ENCODE data around the gene JUNB.

JUNB gene

DNA sequence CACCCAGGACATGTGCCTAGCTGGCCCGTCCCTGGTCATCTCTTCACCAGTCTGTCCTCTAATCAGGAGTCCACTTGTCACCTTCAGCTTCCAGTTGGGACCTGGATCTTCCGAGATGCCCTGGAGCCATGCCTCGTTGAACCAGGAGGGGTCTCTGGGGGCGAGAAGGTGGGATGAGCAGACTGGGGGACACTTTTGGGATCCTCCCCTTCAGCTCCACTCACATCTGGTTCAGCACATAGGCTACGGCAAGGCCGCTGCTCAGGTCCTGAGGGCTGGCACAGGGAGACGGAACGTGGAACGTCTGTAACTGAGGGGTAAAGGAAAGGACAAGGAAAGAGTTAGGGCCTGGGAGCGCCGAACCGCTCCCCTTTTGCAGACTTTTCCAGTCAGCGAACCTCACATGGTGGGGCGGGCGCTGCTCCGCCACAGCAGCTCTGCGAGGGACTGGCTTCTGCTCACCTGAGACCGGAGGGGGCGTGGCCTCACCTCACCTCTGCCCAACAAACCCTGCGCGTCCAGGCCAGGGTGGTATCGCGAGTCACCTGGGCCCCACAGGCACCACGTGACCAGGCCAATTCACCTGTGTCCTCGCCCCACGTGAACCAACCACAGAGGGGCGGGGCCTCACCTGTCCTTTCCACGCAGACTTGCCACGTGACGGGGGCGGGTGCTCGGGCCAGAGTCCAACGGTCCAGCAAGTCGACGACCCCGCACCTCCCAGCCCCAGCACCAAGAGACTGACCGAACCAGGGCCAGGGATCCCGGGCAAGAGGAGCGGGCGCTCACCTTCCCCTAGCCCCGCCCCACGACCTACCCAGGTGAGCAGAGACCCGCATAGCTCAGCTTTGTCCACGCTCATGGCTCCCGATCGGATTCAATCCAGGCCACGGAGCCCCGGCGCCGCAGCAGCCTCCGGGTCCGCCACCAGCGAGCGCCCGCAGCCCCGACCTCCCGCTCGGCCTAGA is 16.4 kb upstream of the JUNB start, which contains the start of gene HOOK2:
Gene HOOK2, minus strand, starts transcription at position 965 of the 968 bp plus-strand sequence. Its CDS starts 103 bp downstream, at position 862.
- DNase-seq, result peak; percentile 71

DNA sequence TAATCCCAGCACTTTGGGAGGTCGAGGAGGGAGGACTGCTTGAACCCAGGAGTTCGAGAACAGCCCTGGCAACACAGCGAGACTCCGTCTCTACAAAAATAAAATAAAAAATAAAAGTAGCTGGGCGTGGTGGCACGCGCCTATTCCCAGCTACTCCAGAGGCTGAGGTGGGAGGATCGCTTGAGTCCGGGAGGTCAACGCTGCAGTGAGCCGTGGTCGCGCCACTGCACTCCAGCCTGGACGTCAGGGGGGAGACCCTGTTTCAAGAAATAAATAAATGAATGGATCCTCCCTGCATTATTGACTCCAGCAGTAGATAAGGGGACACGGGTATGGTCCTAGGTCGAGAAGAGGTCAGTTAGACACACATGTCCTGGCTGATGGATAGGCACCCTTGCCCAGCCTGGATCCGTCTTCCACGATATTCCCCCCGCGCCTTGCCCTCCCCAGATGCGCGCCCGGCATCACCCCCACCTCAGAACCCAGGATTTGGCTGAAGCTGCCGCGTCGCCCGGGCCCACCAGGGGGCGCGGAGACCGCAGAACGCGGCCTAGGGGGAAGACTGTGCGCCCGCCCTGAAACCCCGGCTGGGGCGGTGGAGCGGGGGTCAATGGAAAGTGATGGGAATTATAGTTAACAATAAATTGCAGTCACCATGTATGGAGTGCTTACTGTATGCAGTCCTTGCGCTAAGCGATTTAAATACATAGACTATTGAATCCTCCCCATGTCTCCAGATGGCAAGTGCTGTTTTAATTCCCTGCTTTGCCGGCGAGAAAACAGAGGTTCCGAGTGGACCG is 13.9 kb upstream of the JUNB start:
- peak; percentile 83 for DNase-seq

DNA sequence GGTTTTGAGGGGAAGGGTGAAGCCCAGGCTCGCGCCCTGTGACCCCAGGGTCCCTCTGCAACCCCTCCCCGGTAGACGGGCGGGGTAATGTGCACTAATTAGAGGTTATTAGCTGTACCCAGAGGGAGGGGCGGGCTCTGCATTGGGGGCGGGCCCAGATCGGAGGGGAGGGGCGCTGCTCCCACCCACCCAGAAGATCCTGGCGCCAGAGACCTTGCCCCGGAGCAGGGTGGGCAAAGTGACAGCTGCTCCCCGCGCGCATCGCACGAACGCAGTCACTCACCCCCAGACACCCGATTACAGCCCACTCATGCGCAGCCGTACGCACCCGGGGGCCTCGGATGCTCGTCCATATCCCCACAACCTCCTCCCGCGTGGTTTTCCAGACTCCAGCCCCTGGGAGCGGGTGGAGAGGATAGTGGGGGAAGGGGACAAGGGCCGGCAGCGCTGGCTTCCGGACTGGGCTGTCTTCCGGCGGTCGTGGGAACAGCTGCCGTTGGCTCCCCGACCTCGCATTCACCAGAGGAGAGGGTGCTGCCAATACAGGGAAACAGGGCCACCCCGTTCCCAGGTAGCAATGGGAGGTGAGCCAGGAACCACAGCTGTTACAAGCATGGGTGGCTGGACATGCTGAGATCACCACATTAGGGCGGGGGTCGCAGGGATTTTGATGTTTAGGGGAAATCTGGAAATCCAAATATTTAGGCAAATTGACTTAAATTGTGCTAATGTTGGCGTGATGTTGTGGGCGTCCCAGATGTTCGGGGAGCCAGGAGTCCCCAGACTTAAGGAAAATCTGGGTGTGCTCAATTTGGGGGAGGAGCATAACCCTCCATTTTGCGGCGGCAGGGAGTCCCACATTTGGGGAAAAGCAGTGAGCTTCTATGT is 13.0 kb upstream of the JUNB start:
- peak; percentile 59 for DNase-seq

DNA sequence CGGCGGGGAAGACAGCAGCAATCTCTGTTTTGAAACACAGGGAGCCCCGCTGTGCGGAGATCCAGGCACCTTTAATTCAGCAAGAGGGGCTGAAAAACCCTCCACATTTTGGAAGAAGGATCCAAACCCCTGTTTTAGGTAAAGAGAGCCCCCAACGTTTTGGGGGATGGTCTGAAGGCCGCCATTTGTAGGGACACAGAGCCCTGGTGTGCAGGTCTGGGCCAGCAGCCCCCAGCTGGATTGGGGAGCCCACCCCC is 12.5 kb upstream of the JUNB start:
- no peak for DNase-seq

DNA sequence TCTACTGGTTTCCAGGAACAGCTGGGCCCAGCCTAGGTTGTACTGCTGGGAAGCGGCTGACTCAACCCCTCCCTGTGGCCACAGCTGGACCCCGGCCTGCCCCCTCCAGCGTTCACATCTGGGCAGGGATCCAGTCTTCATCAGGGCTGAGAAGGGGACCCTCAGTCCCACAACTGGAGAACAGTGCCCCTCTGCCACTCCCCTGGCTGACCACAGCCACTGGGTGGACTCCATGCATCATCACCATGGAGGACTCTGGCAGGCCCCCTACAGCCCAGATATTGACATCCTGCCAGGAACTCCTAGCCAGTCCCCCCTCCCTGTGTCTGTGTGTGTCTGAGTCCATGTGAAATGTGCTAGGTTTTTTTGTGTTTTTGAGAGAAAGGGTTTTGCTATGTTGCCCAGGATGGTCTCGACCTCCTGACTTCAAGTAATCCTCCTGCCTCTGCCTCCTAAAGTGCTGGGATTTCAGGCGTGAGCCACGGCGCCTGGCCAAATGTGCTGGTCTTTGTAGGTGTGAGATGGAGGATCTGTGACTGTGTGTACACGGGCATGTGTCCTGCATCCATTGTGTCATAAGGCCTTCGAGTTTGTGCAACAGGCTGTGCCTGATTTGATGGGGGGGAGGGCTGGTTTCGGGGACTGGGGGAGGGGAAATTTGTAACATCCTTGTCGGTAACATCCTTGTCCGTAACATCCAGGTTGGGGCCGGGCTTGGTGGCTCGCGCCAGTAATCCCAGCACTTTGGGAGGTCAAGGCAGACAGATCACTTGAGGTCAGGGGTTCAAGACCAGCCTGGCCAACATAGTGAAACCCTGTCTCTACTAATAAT is 11.9 kb upstream of the JUNB start:
- no peak for DNase-seq

DNA sequence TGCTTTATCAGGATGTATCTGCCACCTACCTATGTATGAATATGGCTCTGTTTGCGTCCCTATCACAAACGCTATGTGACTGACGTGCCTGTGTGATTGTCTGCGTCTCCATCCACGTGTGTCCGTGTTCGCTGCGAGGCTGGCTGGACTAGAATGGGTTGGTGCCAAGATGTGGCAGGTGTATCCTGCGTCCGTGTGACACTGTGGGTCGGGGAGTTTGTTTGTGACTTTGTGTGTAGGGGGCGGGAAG is 9.2 kb upstream of the JUNB start:
- no peak for DNase-seq

DNA sequence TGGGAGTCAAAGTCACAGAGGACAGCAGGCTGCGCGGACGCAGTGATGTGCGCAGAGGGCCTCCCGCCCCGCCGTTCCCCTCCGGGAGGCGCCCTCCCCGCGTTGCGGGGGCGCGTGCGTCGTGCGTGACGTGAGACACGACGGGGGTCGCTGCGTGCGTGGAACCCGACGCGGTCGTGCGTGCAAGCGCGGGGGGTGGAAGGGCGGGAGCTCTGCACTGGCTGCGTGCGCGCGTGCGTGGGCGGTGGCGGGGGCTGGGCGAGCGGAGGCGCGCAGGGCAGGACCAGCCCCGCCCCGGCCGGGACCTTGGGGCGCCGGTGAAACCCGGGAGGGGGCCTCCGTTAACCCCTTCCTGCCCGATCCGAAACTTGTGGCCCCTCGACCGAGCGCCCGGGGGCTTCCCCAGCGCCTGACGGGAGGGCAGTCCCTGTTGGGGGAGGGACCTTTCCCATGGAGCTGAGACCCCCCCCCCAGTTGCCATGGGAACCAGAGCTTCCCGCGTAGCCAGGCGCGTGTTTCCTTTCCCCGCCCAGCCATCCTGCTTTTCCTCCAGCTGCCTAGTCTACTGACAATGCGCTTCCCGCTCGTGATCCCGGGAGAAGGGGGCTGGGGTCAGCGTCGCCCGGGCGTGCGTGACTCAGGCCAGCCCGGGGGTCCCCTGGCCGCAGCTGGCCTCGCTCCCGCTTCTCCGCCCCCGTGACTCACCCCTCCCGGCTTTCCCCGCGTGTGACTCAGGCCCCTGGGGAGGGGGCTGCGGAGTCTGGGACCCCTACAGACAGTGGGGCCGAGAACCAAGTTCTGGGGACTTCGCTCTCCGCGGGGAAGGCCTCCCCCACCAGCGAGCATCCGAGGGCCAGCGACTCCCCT is 8.6 kb upstream of the JUNB start:
- peak; percentile 94 for DNase-seq

DNA sequence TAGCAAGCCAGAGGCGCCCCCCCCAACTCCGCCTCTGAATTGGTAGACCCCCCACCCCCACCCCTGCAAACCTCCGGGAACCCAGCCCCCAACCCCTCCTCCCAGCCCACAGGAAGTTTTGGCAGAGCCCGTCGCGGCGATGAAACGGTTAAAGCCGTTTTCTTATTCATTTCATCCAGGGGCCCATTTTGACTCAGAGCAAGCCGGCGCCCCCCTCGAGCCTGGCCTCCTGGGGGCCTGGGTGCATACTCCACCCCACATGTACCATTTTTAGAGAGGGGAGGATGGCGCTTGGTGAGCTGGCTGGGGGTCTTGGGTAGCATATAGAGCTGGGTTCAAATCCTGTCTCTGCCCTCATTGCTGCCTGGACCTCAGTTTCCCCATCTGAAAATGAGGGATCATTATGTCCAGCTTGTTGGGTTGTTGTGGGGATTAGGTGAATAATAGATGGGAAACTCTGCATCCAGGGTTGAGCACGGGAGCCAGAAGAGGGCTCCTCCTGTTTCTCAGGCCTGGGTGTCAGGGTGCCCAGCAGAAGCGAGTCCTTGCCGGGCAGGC is 7.9 kb upstream of the JUNB start:
- no peak for DNase-seq

DNA sequence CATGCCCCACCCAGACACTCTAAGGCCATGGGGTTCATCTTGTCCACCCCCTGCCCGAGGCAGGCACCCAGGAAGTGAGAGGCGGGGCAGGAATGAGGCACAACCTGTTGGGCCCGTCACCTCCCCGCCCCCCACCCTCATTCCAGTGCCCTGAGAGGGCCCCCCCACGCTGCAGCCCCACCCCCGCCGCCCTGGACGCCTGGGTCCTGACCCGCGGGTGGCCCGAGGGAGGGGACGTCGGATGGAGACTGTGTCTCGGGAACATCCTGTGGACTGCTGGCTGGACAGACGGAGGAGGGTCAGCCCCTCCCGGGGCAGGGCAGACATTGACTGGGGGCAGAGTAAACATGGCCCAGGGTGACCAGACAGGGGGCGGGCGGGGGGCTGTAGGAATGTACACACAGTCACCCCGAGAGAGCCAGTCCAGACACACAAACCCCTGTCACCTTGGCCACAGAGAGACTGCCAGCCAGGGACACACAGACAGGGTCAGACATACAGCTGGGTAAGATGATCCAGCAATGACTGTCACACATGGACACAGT is 7.4 kb upstream of the JUNB start:
- peak; percentile 51 for DNase-seq

DNA sequence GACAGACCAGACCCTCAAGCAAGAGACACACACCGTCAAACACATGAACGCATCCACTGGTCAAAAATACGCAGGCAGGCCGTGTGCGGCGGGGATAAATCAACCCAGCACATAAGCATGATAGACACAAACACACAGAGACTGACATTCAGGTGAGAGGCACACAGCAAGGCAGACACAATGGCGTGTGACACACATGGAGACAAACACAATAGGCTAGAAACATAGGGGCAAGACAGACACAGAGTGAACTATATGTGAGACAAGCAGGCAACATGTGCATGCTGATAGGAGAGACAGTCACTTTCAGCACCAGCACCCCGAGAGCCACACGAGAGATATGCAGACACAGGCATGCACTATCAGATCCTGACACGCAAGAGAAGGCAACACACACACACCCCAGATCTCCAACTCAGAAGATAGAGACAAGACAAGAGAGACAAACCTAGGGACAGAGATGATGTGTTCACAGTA is 6.9 kb upstream of the JUNB start:
- DNase-seq, result peak; percentile 50

DNA sequence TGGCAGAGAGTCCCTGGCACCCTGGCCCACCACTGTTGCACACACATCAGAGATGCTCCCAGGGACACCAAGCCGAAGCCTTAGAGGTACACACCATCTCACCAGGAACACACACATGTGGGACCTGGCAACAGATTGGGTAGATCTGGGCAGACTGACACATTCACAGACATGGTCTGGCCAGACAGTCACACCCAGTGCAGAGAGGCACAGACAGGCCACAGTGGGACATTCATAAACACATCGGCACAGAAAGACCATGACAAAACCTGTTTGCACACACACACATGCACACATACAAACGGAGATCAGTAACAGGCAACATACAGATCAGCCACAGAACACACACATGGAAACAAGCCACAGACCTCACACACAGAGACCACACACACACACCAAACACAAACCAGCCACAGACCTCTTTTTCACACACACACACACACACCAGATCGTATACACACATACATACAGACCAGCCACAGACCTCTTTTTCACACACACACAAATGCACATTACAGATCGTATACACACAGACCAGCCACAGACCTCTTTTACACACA is 6.3 kb upstream of the JUNB start:
- peak; percentile 85 for DNase-seq

DNA sequence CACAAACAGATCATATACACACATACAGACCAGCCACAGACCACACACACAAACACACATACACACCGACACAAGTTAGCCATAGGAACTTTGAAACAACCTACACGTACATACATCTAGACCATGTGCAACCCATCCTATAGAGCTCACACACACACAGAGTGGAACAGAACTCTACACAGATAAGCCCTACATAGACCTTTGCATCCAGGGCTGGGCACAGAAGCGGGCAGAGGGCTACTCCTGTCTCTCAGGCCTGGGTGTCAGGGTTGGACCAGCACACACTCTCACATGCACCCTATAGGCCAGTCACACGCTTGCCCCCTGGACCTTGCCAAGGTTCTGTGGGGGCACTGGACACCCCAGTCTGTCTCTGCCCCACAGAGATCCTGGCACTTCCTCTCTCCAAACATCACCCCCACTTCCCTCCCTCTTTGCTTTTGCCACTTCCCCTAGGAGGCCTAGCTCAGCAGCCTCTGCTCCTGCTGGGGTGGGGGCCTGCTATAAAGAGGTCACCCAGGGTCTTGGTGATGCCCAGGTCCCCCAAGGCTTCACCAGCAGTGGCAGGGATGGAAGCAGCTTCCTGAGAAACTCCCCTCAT is 5.8 kb upstream of the JUNB start:
- no peak for DNase-seq

DNA sequence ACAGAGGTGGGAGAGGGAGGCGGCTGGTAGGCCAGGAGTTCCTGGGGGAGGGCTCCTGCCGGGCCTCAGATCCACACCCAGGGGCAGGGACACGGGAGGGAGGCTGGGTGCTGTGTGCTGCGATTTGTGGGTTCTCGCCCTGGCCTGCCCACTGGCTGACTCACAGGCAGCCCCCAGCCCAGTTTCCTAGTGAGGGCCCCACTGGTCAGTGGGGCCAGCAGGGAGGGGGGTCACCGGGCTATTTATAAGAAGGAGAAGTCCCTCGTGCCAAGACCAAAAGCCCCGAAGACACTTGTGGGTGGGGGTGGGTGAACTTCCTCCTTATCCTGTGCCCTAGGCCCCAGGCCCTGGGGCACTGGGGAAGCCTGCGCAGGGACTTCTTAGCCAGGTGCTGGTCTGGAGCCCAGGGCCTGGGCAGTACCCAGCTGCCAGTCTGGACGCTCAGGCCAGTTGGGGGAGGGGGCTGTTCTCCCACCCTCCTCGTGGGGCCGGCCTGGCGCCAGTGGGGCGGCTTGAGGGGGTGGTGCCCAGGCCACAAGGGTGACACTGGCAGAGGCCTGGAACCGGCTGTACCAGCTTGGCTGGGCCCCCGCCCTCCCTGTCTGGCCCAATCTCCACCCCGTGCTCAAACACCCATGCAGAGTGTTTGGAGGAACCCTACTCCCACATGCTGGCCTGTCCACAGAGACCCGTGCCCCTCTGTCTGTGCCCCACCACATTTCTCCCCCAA is 5.0 kb upstream of the JUNB start:
- peak; percentile 52 for DNase-seq

DNA sequence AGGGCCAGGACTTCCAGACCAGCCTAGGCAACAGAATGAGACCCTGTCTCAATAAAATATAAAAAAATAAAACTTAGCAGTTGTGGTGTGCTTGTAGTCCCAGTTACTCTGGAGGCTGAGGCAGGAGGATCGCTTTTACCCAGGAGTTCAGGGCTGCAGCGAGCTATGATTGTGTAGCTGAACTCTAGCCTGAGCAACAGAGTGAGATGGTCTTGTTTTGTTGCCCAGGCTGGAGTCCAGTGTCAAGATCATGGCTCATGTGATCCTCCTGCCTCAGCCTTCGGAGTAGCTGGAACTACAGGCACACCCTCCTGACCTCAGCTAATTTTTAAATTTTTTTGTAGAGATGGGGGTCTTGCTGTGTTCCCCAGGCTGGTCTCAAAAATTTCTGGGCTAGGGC is 4.3 kb upstream of the JUNB start:
- DNase-seq, result no peak

DNA sequence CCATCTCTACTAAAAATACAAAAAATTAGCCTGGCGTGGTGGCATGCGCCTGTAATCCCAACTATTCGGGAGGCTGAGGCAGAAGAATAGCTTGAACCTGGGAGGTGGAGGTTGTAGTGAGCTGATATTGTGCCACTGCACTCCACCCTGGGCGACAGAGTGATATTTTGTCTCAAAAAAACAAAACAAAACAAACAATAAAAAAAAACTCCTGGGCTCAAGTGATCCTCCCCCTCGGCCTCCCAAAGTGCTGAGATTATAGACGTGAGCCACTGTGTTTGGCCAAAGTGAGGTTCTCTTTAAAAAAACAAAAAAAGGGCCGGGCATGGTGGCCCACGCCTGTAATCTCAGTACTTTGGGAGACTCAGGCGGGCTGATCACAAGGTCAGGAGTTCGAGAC is 3.8 kb upstream of the JUNB start:
- DNase-seq, result no peak

DNA sequence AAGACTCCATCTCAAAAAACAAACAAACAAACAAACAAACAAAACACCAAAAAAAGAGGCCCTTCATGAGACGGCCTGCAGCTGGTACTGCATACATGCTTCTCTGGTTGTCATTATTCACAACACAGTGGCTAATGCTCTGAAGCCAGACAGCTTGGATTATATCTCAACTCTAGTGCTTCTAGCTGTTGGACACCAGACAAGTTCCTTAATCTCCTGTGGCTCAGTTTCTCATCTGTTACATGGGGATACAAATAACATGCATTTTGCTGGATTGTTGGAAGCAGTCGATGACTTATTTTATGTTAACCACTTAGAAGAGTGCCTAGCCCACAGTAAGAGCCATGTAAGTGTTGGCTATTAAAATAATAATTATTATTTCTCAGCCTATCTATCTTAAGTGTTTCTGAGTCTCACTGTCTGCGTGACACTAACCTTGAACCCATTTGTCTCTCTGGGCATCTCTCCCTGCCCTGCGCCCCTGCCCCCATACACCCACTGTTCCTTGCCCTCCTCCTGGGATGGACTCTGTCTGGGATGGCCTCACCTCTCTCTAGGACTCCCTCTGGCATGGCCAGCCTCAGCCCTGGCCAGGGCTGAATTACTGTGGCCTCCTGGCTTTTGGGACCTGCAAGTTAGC is 3.1 kb upstream of the JUNB start:
- DNase-seq, result no peak

DNA sequence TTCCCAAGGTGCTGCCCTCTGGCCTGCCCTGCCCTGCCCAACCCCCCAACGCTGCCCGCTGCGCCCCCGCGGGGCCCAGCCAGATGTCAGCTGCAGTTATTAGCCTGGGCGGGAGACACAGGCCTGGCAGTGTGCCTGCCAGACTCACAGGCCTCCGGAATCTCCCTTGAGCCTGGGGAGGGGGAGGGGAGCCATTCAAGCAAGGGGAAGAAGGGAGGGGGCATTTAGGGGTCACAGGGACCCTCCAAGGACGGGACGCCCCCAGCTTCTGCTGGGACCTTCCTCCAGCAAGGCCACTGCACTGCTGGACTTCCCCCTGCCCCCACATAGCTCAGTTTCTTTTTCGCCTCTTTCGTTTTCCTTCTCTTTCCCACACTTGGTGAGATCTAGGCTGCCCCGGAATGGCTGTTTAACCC is 2.6 kb upstream of the JUNB start:
- peak; percentile 84 for DNase-seq

DNA sequence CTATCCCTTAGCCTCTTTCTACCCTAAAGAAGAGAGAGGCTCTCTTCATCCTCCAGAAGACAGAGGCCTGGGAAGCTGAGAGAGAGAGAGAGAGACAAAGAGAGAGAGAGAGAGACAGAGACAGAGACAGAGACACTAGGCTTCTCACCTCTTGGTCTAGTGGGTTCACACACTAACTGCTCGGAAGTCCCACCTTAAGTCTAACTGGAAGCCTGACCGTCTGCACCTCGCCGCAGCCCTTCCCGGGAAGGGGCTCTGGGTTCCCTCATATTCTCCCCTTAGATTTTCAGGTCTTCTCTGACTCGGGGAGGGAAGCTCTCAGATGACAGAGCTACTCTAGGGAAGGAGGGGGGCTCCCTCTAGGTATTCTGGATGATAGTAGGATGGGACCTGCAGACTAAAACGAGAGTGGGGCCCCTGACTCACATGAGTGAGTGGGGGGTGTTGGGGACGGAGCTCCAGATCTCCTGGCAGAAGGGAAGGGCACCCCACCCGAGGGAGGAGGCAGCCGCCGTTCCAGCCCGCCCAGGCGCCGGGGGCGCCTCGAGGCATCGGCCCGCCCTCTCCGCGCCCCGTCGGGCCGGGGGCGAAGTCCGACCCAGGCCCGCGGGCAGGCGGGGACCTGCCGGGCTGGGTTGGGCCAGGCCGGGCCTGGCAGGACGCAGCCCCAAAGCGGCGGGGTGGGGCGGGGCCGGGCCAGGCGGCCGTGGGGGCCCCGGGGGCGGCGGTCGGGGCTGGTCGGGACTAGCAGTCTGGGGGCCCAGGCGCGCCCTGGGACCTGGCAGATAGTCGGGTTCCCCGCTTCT is 2.0 kb upstream of the JUNB start:
- no peak for DNase-seq
